ENCODE data around the gene CAPN12.

DNA sequence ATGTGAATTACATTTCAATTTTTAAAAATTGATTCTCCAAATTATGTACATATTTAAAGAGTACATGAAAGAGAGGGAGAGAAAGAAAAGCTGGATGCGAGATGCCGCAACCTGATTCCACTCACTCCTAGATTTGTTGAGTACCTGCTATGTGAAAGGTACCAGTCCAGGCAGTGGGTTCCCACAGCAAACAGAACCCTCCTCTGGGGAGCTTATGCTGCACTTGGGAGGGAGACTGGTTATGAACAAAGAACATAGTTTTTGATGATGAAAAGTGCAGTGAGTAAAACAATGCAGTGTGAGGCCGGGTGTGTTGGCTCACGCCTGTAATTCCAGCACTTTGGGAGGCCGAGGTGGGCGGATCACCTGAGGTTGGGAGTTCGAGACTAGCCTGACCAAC, 53.4 kb downstream of the CAPN12 start:
- TF ChIP-seq CTCF (IDR thresholded peaks at IDR 0.05) (no peak), POLR2A (IDR thresholded peaks at IDR 0.05; ENCODE audit: low read depth) (no peak)

All from esophagus muscularis mucosa (tissue), 3 donors.